HG02981 (cell line): ENCODE results near the gene REX1BD.
"Not testable (repeated sequence)": the region's sequence is repeated elsewhere in the genome, so short reads cannot be mapped to it uniquely, and the experiment has no call there.

Experiments used
- ATAC-seq: cut with Tn5 transposase; IDR thresholded peaks from one replicate; pipeline ENCODE4 v1.9.1; 2021; ENCODE audit warnings: mild to moderate bottlenecking, moderate library complexity; ENCODE audit not compliant: unreplicated experiment

The REX1BD gene

DNA sequence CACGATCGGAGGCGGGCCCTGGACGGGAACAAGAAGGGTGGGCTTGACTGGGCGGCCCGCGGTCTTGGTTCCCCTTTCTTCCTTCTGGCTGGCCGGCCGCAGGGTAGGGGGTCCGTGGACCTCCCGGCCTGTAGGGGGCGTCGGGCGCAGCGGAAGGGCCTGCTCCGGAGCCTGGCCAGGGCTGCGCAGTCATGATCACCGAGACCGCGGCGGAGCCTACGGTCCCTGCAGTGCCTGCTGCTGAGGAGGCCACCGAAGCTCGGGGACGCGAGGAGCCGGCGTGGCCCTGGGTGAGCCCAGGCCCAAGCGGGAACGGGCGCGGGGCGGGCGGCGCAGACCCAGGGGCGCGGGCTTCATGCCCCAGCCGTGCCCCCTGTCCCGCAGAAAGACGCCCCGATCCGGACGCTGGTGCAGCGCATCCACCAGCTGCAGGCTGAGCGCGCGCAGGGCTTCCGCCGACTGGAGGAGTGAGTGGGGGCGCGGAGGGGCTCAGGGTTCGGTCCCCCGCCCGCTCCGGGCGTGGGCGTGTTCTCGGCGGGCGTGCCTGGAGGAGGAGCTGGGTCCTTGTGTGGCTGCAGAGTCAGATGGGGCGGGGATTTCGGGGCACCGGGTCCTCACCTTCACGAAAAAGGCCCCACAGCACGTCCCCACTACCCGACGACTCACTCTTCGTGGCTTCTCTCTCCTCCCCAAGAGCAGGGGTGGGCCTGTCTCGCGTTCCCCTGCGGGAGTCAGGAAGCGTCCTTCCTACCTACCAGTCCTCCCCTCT, at the start of gene REX1BD:
REX1BD (plus strand) TSS at position 188 of the 769 bp plus-strand sequence; CDS start at position 192, 4 bp downstream.
- peak; percentile 73 for ATAC-seq

DNA sequence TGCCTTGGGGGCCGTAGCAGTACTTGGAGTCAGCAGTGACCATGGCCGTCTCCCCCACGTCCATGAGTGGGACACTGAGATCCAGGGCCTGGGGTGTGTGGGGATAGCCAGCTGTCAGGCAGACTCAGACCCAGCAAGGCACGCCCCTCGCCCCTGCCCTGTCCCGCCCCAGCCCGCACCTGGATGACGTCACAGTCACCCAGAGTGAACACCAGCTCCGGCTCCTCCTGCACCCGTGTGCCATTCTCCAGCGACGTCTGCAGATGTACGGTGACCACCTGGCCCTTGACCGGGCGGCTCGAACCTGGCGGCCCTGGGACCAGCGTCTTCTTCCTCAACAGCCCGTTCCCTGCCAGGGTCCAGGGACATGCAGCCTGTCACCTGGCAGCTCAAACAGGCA, 49.2 kb upstream of the REX1BD start:
- ATAC-seq = no peak

DNA sequence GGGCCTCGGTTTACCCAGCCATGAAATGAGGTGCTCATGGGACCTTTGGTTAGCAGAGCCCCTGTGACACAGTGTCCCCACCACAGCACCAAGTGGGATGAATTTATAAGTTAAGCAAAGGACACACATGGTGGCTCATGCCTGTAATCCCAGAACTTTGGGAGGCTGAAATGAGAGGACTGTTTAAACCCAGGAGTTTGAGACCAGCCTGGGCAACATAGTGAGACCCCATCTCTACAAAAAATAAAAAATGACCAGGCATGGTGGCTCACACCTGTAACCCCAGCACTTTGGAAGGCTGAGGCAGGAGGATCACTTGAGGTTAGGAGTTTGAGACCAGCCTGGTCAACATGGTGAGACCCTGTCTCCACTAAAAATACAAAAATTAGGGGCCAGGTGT, 48.4 kb upstream of the REX1BD start:
- ATAC-seq = not testable (repeated sequence)

DNA sequence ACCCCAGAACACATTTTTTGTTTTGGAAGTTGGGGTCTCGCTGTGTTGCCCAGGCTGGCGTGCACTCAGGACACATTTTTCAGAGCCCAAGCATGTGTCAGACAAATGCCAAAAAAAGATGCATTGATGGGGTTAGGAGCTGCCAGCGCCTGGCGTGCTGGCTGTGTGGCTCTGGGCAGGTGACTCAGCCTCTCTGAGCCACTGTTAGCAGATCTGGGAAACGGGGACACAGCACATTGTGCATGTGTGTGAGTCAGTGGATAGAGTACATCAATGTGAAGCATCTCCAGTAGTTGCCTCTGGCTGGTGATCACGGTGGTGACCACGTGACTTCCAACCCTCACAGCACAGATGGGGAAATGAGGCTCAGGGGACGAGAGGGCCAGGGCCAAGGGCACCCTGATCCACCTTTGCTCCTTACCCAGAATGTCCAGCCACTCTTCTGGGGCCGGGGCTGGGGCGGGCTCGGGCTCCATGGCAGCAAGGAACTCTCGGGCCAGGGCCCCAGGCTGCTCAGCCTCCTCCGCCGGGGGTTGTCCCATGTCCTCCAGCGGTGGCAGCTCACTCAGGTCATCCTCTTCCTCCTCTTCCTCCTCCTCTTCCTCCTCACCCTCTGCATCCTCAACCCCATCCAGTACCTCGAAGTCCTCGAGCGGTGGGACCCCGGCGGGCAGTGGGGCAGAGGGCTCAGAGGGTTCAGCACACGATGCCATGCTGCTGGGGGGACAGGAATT, 47.2 kb upstream of the REX1BD start:
- ATAC-seq = no peak

DNA sequence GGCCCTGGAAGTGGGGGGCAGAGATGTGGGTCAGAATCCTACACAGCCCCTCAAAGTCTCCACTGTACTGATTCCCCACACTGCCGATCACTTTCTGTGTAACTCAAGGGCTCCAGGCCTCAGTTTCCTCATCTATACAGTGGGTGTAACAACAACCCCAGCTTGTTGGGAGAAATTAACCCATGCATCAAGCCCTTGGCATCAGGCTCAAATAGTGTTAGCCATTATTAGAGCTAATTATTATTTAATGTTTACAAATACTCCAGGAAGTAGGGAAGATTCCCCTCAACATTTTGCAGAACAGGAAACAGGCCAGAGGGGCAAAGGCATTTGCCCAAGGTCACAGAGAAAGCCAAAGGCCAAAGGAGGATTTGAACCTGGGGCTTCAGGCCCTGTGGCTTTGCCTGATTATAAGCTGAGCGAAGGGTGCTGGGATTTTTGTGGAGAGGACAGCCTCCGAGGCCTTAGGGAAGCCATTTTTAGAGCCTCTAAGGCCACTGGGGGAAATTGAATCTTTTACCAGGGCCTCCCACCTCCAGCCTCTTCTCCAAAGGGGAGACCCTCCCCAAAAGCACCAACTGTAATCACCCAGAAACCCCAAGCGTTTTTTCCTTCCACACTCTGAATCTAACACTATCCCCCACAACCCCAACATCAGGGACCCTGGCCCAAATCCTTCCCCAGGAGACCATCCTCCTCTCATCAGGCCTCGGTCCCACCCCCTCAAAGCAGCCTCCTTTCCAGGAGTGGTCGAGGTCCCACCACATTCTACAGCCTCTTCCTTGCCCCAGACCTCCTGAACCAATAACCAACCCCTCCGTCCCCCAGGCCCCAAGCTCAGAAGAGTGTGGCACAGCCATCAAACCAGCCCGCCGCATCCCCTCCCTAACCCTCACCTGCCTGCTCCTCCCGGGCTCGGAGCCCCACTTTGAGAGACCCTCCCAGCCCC, 46.3 kb upstream of the REX1BD start:
- ATAC-seq = no peak

DNA sequence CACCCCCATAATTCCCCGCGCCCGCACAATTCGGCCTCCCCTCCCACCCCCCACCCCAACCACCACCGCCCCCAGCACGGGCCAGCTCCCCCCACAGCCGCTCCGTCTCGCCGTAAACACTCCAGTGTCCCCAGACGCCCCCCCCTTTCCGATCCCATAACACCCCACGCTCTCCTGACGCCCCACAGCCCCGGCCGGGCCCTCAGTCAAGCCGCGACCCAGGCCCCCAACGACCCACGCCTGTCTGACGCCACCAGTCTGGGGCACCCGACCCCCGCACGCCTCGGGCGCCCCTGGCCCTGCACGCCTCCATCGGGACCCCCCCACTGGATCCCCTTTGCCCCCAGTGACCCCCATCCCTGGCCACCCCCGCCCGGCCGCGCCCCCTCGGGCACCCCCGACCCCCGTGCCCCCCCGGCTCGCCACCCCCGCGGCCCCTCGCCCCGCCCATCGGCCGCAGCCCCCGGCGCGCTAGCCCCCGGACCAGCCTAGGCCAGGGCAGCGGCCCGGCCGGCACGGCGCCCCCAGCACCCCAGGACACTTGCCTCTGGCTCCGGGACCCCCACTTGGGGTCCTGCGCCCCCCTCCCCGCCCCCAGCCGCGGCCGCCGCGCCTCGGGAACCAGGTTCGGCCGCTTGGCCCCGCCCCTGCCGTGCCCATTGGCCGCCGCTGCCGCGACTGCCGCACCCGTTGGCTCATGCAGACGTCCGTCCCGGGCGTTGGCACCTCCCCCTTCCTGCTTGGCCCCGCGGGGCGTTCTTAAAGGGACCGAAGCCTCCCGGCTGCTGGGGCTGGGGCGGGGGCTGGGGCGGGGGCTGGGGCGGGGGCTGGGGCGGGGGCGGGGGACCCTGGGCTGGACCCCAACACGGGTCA, 45.4 kb upstream of the REX1BD start, which contains the start of gene FKBP8:
FKBP8 (minus strand) TSS at position 633 of the 873 bp plus-strand sequence. CDS start 1,603 bp downstream, outside the sequence.
- ATAC-seq = peak; percentile 92

DNA sequence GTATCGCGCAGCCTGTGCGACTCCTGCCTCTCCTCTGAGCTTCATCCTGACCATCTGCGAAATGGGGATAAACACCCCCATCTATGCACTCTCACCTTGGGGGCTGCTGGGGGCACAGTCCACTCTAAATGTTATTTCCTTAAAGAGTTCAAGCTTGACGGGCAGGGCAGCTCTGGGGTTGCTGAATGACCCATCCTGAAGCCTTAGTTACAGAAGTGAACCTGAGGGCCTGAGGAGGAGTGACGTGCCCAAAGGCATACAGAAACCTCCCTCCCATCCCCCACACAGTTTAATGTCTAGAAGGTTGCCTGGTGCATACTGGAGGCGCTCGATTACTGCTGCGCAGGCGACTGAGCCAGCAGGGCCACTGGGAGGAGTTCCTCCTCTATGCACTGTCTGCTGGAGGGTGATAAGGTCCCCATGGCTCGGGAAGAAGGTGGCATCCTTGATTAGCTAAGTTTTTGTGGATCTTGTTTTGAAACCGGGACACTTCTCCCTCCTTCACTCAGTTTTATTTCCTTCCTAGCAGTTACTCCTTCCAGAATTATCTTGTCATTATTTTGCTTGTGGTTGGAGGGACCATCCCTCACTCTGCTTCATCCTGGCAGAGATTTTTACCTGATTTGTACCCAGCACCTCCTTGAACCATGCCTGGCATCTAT, 44.7 kb upstream of the REX1BD start:
- peak; percentile 41 for ATAC-seq

DNA sequence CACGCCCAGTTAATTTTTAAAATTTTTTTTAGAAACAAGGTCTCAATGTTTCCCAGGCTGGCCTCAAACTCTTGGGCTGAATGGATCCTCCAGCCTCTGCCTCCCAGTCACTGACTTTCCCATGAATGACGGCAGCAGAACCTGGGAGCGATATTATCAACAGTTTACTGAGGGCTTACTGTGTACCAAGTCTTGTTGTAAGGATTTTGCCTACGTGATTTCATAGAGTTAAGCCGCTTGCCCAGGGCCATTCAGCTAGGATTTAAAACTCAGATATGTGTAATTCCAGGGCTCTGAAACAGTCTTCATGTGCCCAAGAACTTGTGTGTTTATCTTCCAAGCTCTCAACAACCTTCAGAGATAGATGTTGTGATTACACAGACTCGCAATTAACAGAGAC, 37.0 kb upstream of the REX1BD start:
- ATAC-seq = no peak

DNA sequence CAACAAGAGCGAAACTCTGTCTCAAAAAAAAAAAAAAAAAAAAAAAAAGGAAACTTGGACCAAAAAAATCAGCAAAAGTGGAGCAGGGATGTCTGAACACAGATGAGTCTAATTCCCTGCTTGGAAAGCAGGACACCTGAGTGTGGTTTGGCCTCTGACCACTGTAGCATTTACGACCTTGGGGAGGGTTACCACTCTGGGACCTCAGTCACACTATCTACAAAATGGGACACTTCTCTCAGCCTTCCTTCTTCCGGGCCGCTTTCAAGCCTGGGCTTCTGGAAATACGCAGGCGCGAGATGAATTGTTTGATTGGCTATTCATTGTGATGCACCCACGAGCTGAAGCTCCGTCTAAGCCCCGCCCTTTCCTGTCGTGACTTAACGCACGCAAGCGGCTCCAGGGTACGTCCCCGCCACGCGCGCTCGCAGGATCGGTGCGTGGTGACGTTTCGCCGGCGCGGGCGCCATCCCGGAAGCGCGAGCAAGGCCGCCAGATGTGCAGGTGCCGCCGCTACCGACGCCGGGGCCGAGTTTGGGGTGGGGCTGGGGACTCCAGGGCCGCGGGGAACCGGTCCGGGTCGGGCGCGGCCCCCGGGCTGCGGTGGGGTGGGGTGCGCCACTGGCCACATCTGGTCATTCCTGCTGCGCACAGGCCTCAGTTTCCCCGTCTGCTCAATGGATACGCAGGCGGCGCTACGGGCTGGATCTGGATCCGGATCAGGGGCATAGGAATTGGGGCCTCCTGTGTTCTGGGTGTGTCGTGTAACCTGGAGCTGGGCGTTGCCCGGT, 31.0 kb upstream of the REX1BD start, which contains the start of gene KXD1:
KXD1 (plus strand) TSS at position 460 of the 791 bp plus-strand sequence. CDS start 4,187 bp downstream, outside the sequence.
- ATAC-seq = peak; percentile 94

DNA sequence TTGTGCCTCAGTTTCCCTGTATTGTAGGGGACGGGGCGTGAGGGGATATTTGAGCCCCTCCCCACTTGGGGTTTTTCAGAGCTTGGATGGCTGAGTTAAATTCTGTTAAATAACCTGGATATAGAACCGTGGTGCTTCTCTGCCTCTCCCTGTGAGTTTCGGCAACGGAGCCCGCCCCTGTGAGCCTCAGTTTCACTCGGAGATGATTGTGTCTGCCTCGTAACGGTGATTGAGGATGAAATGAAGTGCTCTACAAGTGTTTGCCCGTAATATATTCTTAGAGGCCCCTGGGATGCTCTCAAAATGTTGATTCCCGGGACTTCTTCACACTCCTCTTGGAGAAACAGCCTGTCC, 30.4 kb upstream of the REX1BD start:
- no peak for ATAC-seq

DNA sequence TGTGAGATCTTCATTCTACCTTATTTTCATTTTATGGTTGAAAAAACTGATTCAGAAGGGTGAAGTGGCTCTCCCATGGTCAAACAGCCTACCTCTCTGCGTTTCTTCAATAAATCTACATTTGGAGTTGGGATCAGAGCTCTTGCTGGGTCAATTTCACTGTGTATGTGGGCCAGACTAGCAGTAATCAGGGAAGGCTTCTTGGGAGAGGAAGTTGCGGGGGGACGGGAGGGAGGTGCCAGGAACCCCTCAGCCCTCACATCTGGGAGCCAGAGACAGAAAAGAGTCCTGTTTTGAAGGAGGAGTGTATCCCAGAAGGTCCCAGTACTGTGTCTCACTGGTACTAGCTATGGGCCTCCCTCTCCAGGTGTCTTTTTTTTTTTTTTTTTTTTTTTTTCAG, 30.0 kb upstream of the REX1BD start:
- ATAC-seq = no peak

DNA sequence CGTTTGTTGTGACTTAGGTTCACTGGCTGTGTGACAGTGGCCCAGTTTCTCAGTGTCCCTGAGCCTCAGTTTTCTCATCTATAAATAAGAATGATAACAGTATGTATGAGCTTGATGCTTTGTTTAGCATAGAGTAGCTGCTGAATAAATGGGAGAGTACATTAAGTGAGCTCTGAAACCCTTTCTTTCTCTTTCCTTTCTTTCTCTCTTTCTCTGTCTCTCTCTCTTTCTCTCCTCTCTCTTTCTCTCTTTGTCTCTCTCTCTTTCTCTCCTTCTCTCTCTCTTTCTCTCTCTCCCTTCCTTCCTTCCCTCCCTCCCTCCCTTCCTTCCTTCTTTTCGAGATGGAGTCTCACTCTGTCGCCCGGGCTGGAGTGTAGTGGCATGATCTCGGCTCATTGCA, 28.9 kb upstream of the REX1BD start:
- ATAC-seq = no peak

DNA sequence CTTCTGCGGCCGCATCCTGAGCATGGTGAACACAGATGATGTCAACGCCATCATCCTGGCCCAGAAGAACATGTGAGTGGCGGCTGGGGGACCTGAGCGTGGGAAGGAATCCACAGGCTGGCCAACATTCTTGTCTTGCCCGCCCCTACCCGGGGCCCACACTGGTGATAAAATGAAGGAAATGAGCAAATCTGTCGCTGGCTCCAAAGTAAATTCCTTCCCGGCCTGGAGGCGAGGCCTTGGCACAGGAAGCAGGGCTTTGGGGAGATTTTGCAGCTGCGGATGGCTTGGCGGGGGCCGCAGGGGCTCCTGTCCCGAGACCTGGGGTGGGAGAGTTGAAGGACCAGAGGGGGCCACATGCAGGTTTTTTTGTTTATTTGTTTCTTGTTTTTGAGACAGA, 26.5 kb upstream of the REX1BD start:
- ATAC-seq = no peak

DNA sequence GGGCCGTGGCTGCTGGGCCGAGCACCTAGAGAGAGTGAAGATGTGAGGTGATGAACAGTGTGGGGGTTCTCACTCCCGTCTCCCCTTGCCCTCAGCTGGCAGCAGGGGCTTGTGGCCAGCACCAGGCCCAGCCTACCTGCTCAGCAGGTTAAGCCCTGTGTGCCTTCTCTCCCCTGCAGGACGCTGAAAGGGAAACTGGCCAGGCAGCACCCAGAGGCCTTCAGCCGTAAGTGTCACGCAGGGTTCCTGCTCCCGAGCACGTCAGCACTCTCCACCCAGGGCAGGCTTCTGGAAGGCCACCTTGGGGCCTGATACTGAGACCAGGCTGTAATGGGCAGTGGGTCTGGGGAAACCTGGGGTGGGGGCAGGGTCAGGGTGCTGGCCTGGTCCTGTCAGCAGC, 21.6 kb upstream of the REX1BD start:
- no peak for ATAC-seq

DNA sequence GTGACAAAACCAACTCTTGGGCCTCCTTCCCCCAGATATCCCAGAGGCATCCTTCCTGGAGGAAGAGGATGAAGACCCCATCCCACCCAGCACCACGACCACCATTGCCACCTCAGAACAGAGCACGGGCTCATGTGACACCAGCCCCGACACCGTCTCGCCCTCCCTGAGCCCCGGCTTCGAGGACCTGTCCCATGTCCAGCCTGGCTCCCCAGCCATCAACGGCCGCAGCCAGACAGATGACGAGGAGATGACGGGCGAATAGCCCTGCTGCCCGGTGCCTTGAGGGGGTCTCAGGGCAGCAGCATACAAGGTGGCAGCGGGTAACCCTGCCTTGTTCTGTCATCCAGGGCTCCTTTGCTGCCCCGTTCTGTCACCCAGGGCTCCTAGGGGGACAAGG, 20.2 kb upstream of the REX1BD start:
- ATAC-seq = no peak

DNA sequence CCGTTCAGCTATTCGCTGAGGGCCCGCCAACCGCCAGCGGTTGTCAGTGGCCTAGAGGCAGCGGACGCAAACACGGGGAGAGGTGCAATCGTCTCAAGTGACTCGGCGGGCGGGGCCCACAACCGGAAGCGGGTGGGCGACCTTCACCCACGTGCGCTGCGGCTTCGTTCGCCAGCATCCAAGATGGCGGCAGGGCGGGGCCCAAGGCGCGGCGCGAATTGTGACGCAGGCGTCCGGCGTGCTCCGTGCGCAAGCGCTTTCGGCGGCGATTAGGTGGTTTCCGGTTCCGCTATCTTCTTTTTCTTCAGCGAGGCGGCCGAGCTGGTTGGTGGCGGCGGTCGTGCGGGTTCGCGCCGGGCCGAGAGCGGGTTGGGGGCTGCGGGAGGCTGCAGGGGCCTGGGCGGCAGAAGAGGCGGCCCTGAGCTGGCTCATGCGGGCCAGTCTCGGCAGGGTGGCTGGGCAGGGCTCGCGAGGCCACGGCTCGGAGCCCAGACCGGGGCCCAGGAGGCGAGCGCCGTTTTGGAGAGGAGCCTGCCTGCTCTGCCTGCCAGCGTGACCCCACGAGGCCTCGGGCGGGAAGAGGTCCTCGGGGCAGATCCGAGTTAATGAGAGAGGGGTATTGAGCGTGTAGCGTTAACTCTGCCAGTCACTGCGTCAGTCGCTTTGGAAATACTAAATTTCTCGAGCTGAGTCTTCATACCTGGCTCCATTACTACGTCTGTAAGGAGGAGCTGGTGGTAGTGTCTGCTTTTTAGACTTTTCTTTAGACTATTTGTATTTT, 16.8 kb upstream of the REX1BD start, which contains the start of gene UBA52:
UBA52 (plus strand) TSS at position 294 of the 781 bp plus-strand sequence. CDS start 1,444 bp downstream, outside the sequence.
- ATAC-seq = peak; percentile 92

DNA sequence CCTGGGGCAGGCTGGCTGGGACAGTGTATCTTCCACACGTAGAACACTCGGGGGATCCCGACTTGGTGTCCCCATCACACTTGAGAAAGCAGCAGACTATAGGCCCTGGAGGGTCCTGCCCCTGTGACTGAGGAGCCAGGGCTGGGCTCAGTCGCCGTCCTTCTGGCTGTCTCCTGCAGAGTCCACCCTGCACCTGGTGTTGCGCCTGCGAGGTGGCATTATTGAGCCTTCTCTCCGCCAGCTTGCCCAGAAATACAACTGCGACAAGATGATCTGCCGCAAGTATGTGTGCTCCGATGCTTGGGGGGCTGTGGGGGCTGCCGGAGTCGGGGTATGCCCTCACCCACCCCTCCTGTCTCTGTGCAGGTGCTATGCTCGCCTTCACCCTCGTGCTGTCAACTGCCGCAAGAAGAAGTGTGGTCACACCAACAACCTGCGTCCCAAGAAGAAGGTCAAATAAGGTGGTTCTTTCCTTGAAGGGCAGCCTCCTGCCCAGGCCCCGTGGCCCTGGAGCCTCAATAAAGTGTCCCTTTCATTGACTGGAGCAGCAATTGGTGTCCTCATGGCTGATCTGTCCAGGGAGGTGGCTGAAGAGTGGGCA, 13.8 kb upstream of the REX1BD start:
- no peak for ATAC-seq
